ENCODE data around the gene RYR1. TPM values are rescaled to one million over a fixed set of nuclear protein-coding genes. Genes with fewer than 3 reads are reported as not detected.
"Not testable (repeated sequence)": the region's sequence is repeated elsewhere in the genome, so short reads cannot be mapped to it uniquely, and the experiment has no call there.

RYR1 gene
- total and polyA plus RNA-seq, 4 donors = 2.8 to 7.6 (median 4.0) TPM

DNA sequence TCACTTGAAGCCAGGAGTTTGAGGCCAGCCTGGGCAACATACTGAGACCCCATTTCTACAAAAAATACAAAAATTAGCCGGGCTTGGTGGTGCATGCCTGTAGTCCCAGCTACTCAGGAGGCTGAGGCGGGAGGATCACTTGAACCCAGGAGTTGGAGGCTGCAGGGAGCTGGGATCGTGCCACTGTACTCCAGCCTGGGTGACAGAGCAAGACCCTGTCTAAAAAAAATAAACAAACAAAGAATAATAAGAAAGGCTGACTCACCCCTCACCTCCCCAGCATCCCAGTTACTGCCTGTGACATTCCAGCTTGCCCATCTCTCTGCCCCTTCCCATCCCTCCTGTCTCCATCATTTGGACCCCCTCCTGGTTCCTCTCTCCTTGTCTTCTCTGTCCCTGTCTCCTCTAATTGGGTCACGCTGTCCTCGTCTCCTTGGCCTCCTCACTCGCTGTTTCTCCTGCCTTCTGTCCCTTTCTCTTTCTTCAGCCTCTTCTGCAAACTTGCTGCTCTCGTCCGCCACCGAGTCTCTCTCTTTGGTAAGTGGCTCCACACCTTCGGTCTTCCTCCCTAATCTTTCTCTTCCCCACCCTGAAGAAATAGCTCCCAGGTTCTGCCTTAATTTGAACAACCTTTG, 77.7 kb downstream of the RYR1 start:
- Histone ChIP-seq H3K4me1 (ENCODE audit: control insufficient read depth in 5 of 5, insufficient read depth in 5 of 5, low read length in 5 of 5) (peaks cover 0 to 4% (median 0%) of the 10 kb centered on the region in 5 donors), H3K9ac (ENCODE audit: insufficient read depth in 1 of 2, low read length in 2 of 2) (no peak overlapping the region), H3K4me3 (no peak overlapping the region), H3K36me3 (ENCODE audit: control insufficient read depth in 4 of 4, insufficient read depth in 4 of 4, low read length in 4 of 4) (no peaks in the 10 kb centered on the region), H3K9me3 (ENCODE audit: control insufficient read depth in 4 of 4, insufficient read depth in 3 of 4, low read length in 3 of 4) (no peaks in the 10 kb centered on the region), H3K27me3 (ENCODE audit: control insufficient read depth in 3 of 3, insufficient read depth in 3 of 3, low read length in 2 of 3) (peaks cover 0 to 2% (median 2%) of the 10 kb centered on the region in 3 donors), H3K27ac (ENCODE audit: low read depth in 1 of 2, low read length in 1 of 2) (no peak overlapping the region)
- WGBS, 2 donors = 76 to 89% methylated on average over 10 of the region's 10 CpGs
- TF ChIP-seq, protein P1, sequence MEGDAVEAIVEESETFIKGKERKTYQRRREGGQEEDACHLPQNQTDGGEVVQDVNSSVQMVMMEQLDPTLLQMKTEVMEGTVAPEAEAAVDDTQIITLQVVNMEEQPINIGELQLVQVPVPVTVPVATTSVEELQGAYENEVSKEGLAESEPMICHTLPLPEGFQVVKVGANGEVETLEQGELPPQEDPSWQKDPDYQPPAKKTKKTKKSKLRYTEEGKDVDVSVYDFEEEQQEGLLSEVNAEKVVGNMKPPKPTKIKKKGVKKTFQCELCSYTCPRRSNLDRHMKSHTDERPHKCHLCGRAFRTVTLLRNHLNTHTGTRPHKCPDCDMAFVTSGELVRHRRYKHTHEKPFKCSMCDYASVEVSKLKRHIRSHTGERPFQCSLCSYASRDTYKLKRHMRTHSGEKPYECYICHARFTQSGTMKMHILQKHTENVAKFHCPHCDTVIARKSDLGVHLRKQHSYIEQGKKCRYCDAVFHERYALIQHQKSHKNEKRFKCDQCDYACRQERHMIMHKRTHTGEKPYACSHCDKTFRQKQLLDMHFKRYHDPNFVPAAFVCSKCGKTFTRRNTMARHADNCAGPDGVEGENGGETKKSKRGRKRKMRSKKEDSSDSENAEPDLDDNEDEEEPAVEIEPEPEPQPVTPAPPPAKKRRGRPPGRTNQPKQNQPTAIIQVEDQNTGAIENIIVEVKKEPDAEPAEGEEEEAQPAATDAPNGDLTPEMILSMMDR (IDR thresholded peaks at IDR 0.05; ENCODE audit: control extremely low read depth, extremely low read depth) = no peak
- no peak for ATAC-seq (ENCODE audit: insufficient read depth, low FRiP score)
- DNase-seq = no peak

DNA sequence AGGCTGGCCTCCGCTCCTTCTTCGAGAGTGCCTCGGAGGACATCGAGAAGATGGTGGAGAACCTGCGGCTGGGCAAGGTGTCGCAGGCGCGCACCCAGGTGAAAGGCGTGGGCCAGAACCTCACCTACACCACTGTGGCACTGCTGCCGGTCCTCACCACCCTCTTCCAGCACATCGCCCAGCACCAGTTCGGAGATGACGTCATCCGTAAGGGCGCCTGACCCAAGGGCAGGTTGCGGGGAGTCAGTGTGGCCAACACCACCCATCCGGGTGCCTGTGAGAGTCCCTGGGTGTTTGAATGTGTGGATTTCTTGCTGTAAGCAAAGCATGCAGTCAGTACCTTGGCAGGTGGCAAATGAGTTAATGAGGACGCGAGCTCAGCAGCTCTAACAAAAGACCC, 78.8 kb downstream of the RYR1 start:
- H3K9me3 ChIP-seq (ENCODE audit: control insufficient read depth in 4 of 4, insufficient read depth in 3 of 4, low read length in 3 of 4) = no peaks in the 10 kb centered on the region
- DNase-seq (no peak), ATAC-seq (ENCODE audit: insufficient read depth, low FRiP score) (no peak)
- no peaks in the 10 kb centered on the region for H3K4me1 ChIP-seq (ENCODE audit: control insufficient read depth in 5 of 5, insufficient read depth in 5 of 5, low read length in 5 of 5)
- peaks cover 0 to 2% (median 0%) of the 10 kb centered on the region in 3 donors for H3K27me3 ChIP-seq (ENCODE audit: control insufficient read depth in 3 of 3, insufficient read depth in 3 of 3, low read length in 2 of 3)
- TF ChIP-seq, protein P1 (IDR thresholded peaks at IDR 0.05; ENCODE audit: control extremely low read depth, extremely low read depth) = no peak
- H3K4me3 ChIP-seq = no peak overlapping the region
- WGBS, 2 donors = 93 to 96% methylated on average over 19 of the region's 19 CpGs
- no peak overlapping the region for H3K9ac ChIP-seq (ENCODE audit: insufficient read depth in 1 of 2, low read length in 2 of 2)
- H3K27ac ChIP-seq (ENCODE audit: low read depth in 1 of 2, low read length in 1 of 2) = no peak overlapping the region
- H3K36me3 ChIP-seq (ENCODE audit: control insufficient read depth in 4 of 4, insufficient read depth in 4 of 4, low read length in 4 of 4) = no peaks in the 10 kb centered on the region

DNA sequence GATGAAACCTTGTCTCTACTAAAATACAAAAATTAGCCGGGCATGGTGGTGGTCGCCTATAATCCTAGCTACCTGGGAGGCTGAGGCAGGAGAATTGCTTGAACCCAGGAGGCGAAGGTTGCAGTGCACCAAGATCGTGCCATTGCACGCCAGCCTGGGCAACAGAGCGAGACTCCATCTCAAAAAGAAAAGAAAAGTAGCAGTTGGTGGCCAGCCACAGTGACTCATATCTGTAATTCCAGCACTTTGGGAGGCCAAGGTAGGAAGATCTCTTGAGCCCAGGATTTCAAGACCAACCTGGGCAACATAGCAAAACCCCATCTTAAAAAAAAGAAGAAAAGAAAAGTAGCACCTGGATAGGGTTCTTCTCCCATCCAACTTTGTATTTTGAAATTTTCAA, 79.7 kb downstream of the RYR1 start:
- WGBS, 2 donors = 88 to 91% methylated on average over 6 of the region's 6 CpGs
- not testable (repeated sequence) for H3K27ac ChIP-seq (ENCODE audit: low read depth in 1 of 2, low read length in 1 of 2); H3K4me3 ChIP-seq; H3K4me1 ChIP-seq (ENCODE audit: control insufficient read depth in 5 of 5, insufficient read depth in 5 of 5, low read length in 5 of 5); ATAC-seq (ENCODE audit: insufficient read depth, low FRiP score); H3K36me3 ChIP-seq (ENCODE audit: control insufficient read depth in 4 of 4, insufficient read depth in 4 of 4, low read length in 4 of 4); H3K9me3 ChIP-seq (ENCODE audit: control insufficient read depth in 4 of 4, insufficient read depth in 3 of 4, low read length in 3 of 4); DNase-seq; H3K27me3 ChIP-seq (ENCODE audit: control insufficient read depth in 3 of 3, insufficient read depth in 3 of 3, low read length in 2 of 3); H3K9ac ChIP-seq (ENCODE audit: insufficient read depth in 1 of 2, low read length in 2 of 2)

DNA sequence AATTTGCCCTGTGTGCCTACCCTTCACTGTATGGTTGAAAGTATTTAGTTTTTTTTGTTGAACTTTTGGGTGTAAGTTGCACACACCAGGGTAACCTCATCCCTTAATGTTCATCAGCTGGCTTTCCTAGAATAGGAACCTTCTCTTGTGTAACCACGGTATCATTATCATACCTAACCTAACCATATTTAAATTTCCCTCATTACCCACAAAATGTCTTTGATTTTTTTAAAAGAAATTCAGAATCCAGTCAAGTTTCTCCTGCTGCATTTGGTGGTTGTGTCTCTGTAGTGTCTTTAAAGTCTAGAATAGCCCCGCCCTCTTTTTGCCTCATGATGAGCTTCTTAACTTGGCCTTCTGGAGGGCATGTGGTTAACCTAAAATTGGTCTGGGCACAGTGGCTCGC, 80.3 kb downstream of the RYR1 start:
- H3K27me3 ChIP-seq (ENCODE audit: control insufficient read depth in 3 of 3, insufficient read depth in 3 of 3, low read length in 2 of 3) = peaks cover 0 to 2% (median 0%) of the 10 kb centered on the region in 3 donors
- no peak overlapping the region for H3K4me3 ChIP-seq
- H3K4me1 ChIP-seq (ENCODE audit: control insufficient read depth in 5 of 5, insufficient read depth in 5 of 5, low read length in 5 of 5) = no peaks in the 10 kb centered on the region
- H3K9ac ChIP-seq (ENCODE audit: insufficient read depth in 1 of 2, low read length in 2 of 2) = no peak overlapping the region
- H3K9me3 ChIP-seq (ENCODE audit: control insufficient read depth in 4 of 4, insufficient read depth in 3 of 4, low read length in 3 of 4) = no peaks in the 10 kb centered on the region
- WGBS, 2 donors = 81 to 84% methylated on average over 3 of the region's 3 CpGs
- DNase-seq (no peak), ATAC-seq (ENCODE audit: insufficient read depth, low FRiP score) (no peak)
- no peaks in the 10 kb centered on the region for H3K36me3 ChIP-seq (ENCODE audit: control insufficient read depth in 4 of 4, insufficient read depth in 4 of 4, low read length in 4 of 4)
- TF ChIP-seq, protein P1 (IDR thresholded peaks at IDR 0.05; ENCODE audit: control extremely low read depth, extremely low read depth) = no peak
- no peak overlapping the region for H3K27ac ChIP-seq (ENCODE audit: low read depth in 1 of 2, low read length in 1 of 2)
